GM21737 (cell line): ENCODE data around the gene RPL37A.

ENCODE experiments used
- ATAC-seq: cut with Tn5 transposase; IDR thresholded peaks from one replicate; pipeline ENCODE4 v1.9.1; 2021; ENCODE audit warnings: mild to moderate bottlenecking, moderate library complexity; ENCODE audit not compliant: unreplicated experiment

The RPL37A gene

GRCh38 chr2:216546241-216546640 is 47.6 kb downstream of the RPL37A start:
- ATAC-seq = no peak

GRCh38 chr2:216546641-216547403 is 48.2 kb downstream of the RPL37A start:
- ATAC-seq = no peak

- no peak for ATAC-seq
These were observed 50.3 kb downstream of the RPL37A start for GRCh38 chr2:216548901-216549331.

- no peak for ATAC-seq
These were observed 51.5 kb downstream of the RPL37A start for GRCh38 chr2:216549926-216550690.

- ATAC-seq = no peak
These were observed 52.8 kb downstream of the RPL37A start for GRCh38 chr2:216551234-216552068.

- ATAC-seq = no peak
These were observed 54.4 kb downstream of the RPL37A start for GRCh38 chr2:216553093-216553478.
